Astrocyte (in vitro differentiated cells and primary cell): ENCODE results near the gene EPAS1.

Source experiments
- CTCF ChIP-seq: IDR thresholded peaks from 2 replicates; pipeline ENCODE4 v1.5.1; 2011; ENCODE audit warnings: low read depth, mild to moderate bottlenecking, inconsistent platforms, low read length, moderate library complexity; ENCODE audit not compliant: insufficient read depth
- EZH2 ChIP-seq: IDR thresholded peaks from 2 replicates; pipeline ENCODE4 v1.6.1; 2012; ENCODE audit warnings: mild to moderate bottlenecking, low read length, inconsistent platforms; ENCODE audit not compliant: insufficient read depth

DNA sequence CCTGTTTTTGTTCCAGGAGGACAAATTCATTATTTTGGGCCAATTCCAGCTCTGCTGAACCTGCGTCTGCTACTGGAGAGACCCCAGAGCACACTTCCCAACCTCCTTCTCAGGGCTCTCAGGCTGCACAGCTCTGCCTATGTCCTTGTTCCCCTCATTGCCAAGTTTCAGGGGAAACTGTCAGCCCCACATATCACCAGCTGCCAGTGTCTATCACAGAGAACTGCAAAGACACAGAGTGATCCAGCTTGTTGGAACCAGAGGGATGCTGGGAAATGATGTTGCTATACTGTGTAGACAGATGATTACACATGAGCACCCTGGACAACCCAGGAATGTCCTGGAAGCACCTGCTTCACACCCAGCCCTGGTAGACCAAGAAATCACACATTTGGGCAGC lies 114.8 kb downstream of the EPAS1 start:
- TF ChIP-seq CTCF (no peak), EZH2 (no peak)
